H9 (cell line): Measurements from ENCODE around the gene BACH2. TPM values are rescaled to one million over a fixed set of nuclear protein-coding genes. Genes with fewer than 3 reads are reported as not detected.

Experiments
- DNase-seq: peaks from one replicate; pipeline ENCODE4 v3.0.0-alpha.2; 2017
- H2AFZ ChIP-seq: one replicate; pipeline ENCODE4 v1.6.1; 2013; ENCODE audit warnings: mild to moderate bottlenecking, low read length, control low read depth, moderate library complexity
- H2AK5ac ChIP-seq: 2 replicates; pipeline ENCODE4 v1.6.1; 2013; ENCODE audit warnings: low read length, control low read depth, mixed read lengths; ENCODE audit not compliant: insufficient read length
- H2BK120ac ChIP-seq: one replicate; pipeline ENCODE4 v1.6.1; 2013; ENCODE audit warnings: low read depth, mild to moderate bottlenecking, low read length, control low read depth, inconsistent platforms; ENCODE audit not compliant: poor library complexity, severe bottlenecking
- H2BK12ac ChIP-seq: 2 replicates; pipeline ENCODE4 v1.6.1; 2013; ENCODE audit warnings: low read length, control low read depth, mixed read lengths, low read depth; ENCODE audit not compliant: insufficient read length
- H2BK15ac ChIP-seq: 2 replicates; pipeline ENCODE4 v1.6.1; 2013; ENCODE audit warnings: low read depth, low read length, control low read depth
- H2BK20ac ChIP-seq: one replicate; pipeline ENCODE4 v1.6.1; 2013; ENCODE audit warnings: low read depth, mild to moderate bottlenecking, low read length, control low read depth, inconsistent platforms; ENCODE audit not compliant: poor library complexity, severe bottlenecking
- H2BK5ac ChIP-seq: 2 replicates; pipeline ENCODE4 v1.6.1; 2013; ENCODE audit warnings: low read length, control low read depth, mixed read lengths; ENCODE audit not compliant: insufficient read length
- H3K14ac ChIP-seq: 2 replicates; pipeline ENCODE4 v1.6.1; 2013; ENCODE audit warnings: low read length, control low read depth; ENCODE audit not compliant: insufficient read depth
- H3K18ac ChIP-seq: 2 replicates; pipeline ENCODE4 v1.6.1; 2013; ENCODE audit warnings: low read depth, mild to moderate bottlenecking, mixed read lengths, low read length, control low read depth; ENCODE audit not compliant: insufficient read length
- H3K23ac ChIP-seq: 2 replicates; pipeline ENCODE4 v1.6.1; 2013; ENCODE audit warnings: low read length, control low read depth, mixed read lengths, low read depth; ENCODE audit not compliant: insufficient read length
- H3K23me2 ChIP-seq: 2 replicates; pipeline ENCODE4 v1.6.1; 2013; ENCODE audit warnings: low read depth, mild to moderate bottlenecking, mixed read lengths, low read length, control low read depth; ENCODE audit not compliant: insufficient read length, poor library complexity, severe bottlenecking
- H3K27ac ChIP-seq: 2 replicates; pipeline ENCODE4 v1.5.1; 2013; ENCODE audit warnings: low read length, control low read depth, mixed read lengths, low read depth; ENCODE audit not compliant: insufficient read length
- H3K27me3 ChIP-seq: 2 replicates; pipeline ENCODE4 v1.6.1; 2013; ENCODE audit warnings: low read length, control low read depth, inconsistent platforms; ENCODE audit not compliant: insufficient read depth
- H3K4ac ChIP-seq: 2 replicates; pipeline ENCODE4 v1.6.1; 2013; ENCODE audit warnings: low read depth, mild to moderate bottlenecking, control low read depth, inconsistent platforms, low read length, moderate library complexity
- H3K4me1 ChIP-seq: 2 replicates; pipeline ENCODE4 v1.6.1; 2013; ENCODE audit warnings: low read length, control low read depth, inconsistent platforms; ENCODE audit not compliant: insufficient read depth
- H3K4me2 ChIP-seq: 2 replicates; pipeline ENCODE4 v1.6.1; 2013; ENCODE audit warnings: low read length, control low read depth, mixed read lengths; ENCODE audit not compliant: insufficient read length, insufficient read depth
- H3K56ac ChIP-seq: 2 replicates; pipeline ENCODE4 v1.6.1; 2013; ENCODE audit warnings: low read depth, mild to moderate bottlenecking, mixed read lengths, low read length, control low read depth; ENCODE audit not compliant: insufficient read length
- H3K79me1 ChIP-seq: 2 replicates; pipeline ENCODE4 v1.6.1; 2013; ENCODE audit warnings: low read depth, mild to moderate bottlenecking, moderate library complexity, low read length, control low read depth, inconsistent platforms; ENCODE audit not compliant: insufficient read depth, poor library complexity, severe bottlenecking
- H3K79me2 ChIP-seq: 2 replicates; pipeline ENCODE4 v1.6.1; 2013; ENCODE audit warnings: low read length, control low read depth, inconsistent platforms; ENCODE audit not compliant: insufficient read depth
- H3K9ac ChIP-seq: 2 replicates; pipeline ENCODE4 v1.6.1; 2013; ENCODE audit warnings: low read length, control low read depth, mixed read lengths; ENCODE audit not compliant: insufficient read length; ENCODE audit errors: extremely low read depth
- H3K9me3 ChIP-seq: one replicate; pipeline ENCODE4 v1.6.1; 2013; ENCODE audit warnings: low read depth, low read length, inconsistent platforms; ENCODE audit not compliant: control insufficient read depth
- H3T11ph ChIP-seq: one replicate; pipeline ENCODE4 v1.6.1; 2013; ENCODE audit warnings: mild to moderate bottlenecking, low read length, control low read depth, inconsistent platforms
- H4K20me1 ChIP-seq: one replicate; pipeline ENCODE4 v1.6.1; 2013; ENCODE audit not compliant: control insufficient read depth, insufficient read length, insufficient read depth
- H4K5ac ChIP-seq: 2 replicates; pipeline ENCODE4 v1.6.1; 2013; ENCODE audit warnings: low read depth, mild to moderate bottlenecking, mixed read lengths, low read length, control low read depth; ENCODE audit not compliant: insufficient read length
- H4K8ac ChIP-seq: replicated peaks from 2 replicates; pipeline ENCODE4 v1.6.1; 2013; ENCODE audit warnings: low read length, control low read depth, mixed read lengths, low read depth; ENCODE audit not compliant: insufficient read length
- H4K91ac ChIP-seq: 2 replicates; pipeline ENCODE4 v1.6.1; 2013; ENCODE audit warnings: low read depth, mild to moderate bottlenecking, moderate library complexity, mixed read lengths, low read length, control low read depth; ENCODE audit not compliant: insufficient read length
- H3K27ac Mint-ChIP-seq, 3 experiments: 2 replicates in 2 of 3; 3 replicates in 1 of 3; pipeline ENCODE4 v1.8.0; 2020 to 2021; ENCODE audit warnings: mixed read lengths in 3 of 3, mild to moderate bottlenecking in 1 of 3, moderate library complexity in 1 of 3
- H3K27me3 Mint-ChIP-seq: 2 replicates; pipeline ENCODE4 v1.8.0; 2021; ENCODE audit warnings: low read depth, mild to moderate bottlenecking, moderate library complexity, mixed read lengths
- H3K36me3 Mint-ChIP-seq, 3 experiments: 2 replicates in 2 of 3; 3 replicates in 1 of 3; pipeline ENCODE4 v1.8.0; 2020 to 2021; ENCODE audit warnings: low read depth in 3 of 3, mixed read lengths in 3 of 3; ENCODE audit not compliant: insufficient read depth in 1 of 3
- H3K4me1 Mint-ChIP-seq, 2 experiments: 2 replicates each; pipeline ENCODE4 v1.8.0; 2020; ENCODE audit warnings: mixed read lengths in 2 of 2
- H3K4me3 Mint-ChIP-seq, 2 experiments: 2 replicates in 1 of 2; 3 replicates in 1 of 2; pipeline ENCODE4 v1.8.0; 2020 to 2021; ENCODE audit warnings: mild to moderate bottlenecking in 2 of 2, mixed read lengths in 2 of 2, moderate library complexity in 1 of 2
- H3K9me3 Mint-ChIP-seq, 2 experiments: 2 replicates in 1 of 2; 3 replicates in 1 of 2; pipeline ENCODE4 v1.8.0; 2020; ENCODE audit warnings: mild to moderate bottlenecking in 2 of 2, mixed read lengths in 2 of 2, moderate library complexity in 1 of 2
- WGBS: extraction: QIAGEN DNeasy Blood & Tissue Kit; methylation state at CpG from one replicate; pipeline ENCODE4 v1.1.7; 2013; ENCODE audit warnings: missing lambda C conversion rate, low lambda C conversion rate, mixed read lengths; ENCODE audit not compliant: insufficient read length; ENCODE audit errors: extremely low coverage; 5-methylcytosine and 5-hydroxymethylcytosine counted together
- total RNA-seq: library from RNA; stranded (reverse); gene quantifications from 2 replicates; pipeline ENCODE4 v1.2.1, GENCODE V29; 2021
- TF ChIP-seq, protein P1 (sequence below): fragments of 200-600 bp; sonication (generic); conservative IDR thresholded peaks from 3 replicates; pipeline ENCODE4 v1.8.0; 2021; ENCODE audit warnings: antibody characterized with exemption, mild to moderate bottlenecking

BACH2 gene
- total RNA-seq, 1 experiment from 2014 or later, result 2.0 TPM

DNA sequence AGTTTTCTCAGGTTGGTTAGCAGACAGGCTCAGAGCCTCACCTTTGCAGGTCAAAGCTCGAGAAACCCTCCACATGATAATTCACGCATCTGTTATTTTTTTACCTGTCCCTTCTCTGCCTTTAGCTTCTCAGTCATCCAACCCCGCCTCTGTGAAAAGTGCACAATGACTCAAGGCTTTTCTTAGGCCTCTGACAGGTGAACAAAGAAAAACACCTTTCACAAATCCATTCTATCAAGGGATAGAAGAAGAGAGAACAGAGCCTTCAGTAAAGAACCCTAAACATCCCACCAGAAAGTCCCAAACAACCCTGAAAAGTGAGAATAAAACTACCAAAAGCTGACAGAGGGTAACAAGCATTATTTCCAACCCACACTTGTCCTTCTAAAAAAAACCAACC lies 224.1 kb downstream of the BACH2 start:
- Histone ChIP-seq H4K20me1 (no peaks in the 10 kb centered on the region), H2BK15ac (no peak overlapping the region), H3K18ac (no peak overlapping the region), H3K23me2 (no peaks in the 10 kb centered on the region), H3K56ac (no peak overlapping the region), H3K9me3 (no peaks in the 10 kb centered on the region), H3K14ac (no peak overlapping the region), H2BK5ac (no peak overlapping the region), H3K27me3 (no peaks in the 10 kb centered on the region), H3K23ac (no peak overlapping the region), H3K9ac (no peak overlapping the region), H3K4ac (no peak overlapping the region), H3T11ph (no peak overlapping the region), H2BK120ac (no peak overlapping the region), H2AFZ (no peak overlapping the region), H3K79me2 (no peaks in the 10 kb centered on the region), H3K4me2 (no peak overlapping the region), H2BK20ac (no peak overlapping the region), H3K27ac (no peak overlapping the region), H2AK5ac (no peak overlapping the region), H3K4me1 (peaks cover 3% of the 10 kb centered on the region; the same call in 1 of the 2 replicates), H4K91ac (no peak overlapping the region), H4K5ac (no peak overlapping the region), H2BK12ac (no peak overlapping the region), H3K79me1 (no peaks in the 10 kb centered on the region), H4K8ac (no peak overlapping the region)
- H3K27ac Mint-ChIP-seq, result no peak overlapping the region
- no peaks in the 10 kb centered on the region for H3K27me3 Mint-ChIP-seq
- no peaks in the 10 kb centered on the region for H3K36me3 Mint-ChIP-seq
- no peaks in the 10 kb centered on the region for H3K9me3 Mint-ChIP-seq
- H3K4me3 Mint-ChIP-seq, result no peak overlapping the region
- H3K4me1 Mint-ChIP-seq, result peaks cover 8 to 14% of the 10 kb centered on the region in 2 experiments; a peak in 3 of 4 replicates
- WGBS, result no CpG with 5 or more reads among the region's 3 CpGs
- DNase-seq, result no peak
- TF ChIP-seq, protein P1, sequence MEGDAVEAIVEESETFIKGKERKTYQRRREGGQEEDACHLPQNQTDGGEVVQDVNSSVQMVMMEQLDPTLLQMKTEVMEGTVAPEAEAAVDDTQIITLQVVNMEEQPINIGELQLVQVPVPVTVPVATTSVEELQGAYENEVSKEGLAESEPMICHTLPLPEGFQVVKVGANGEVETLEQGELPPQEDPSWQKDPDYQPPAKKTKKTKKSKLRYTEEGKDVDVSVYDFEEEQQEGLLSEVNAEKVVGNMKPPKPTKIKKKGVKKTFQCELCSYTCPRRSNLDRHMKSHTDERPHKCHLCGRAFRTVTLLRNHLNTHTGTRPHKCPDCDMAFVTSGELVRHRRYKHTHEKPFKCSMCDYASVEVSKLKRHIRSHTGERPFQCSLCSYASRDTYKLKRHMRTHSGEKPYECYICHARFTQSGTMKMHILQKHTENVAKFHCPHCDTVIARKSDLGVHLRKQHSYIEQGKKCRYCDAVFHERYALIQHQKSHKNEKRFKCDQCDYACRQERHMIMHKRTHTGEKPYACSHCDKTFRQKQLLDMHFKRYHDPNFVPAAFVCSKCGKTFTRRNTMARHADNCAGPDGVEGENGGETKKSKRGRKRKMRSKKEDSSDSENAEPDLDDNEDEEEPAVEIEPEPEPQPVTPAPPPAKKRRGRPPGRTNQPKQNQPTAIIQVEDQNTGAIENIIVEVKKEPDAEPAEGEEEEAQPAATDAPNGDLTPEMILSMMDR, result no peak
